ENCODE measurements around the gene THRA. TPM values are rescaled to one million over a fixed set of nuclear protein-coding genes. Genes with fewer than 3 reads are reported as not detected.

Gene THRA
- total and polyA plus RNA-seq, 9 of the 15 experiments (the other 6 are each of a cell fraction or from before 2014, with no cell fraction given), result 0.34 to 23.4 (median 12.7) TPM

DNA sequence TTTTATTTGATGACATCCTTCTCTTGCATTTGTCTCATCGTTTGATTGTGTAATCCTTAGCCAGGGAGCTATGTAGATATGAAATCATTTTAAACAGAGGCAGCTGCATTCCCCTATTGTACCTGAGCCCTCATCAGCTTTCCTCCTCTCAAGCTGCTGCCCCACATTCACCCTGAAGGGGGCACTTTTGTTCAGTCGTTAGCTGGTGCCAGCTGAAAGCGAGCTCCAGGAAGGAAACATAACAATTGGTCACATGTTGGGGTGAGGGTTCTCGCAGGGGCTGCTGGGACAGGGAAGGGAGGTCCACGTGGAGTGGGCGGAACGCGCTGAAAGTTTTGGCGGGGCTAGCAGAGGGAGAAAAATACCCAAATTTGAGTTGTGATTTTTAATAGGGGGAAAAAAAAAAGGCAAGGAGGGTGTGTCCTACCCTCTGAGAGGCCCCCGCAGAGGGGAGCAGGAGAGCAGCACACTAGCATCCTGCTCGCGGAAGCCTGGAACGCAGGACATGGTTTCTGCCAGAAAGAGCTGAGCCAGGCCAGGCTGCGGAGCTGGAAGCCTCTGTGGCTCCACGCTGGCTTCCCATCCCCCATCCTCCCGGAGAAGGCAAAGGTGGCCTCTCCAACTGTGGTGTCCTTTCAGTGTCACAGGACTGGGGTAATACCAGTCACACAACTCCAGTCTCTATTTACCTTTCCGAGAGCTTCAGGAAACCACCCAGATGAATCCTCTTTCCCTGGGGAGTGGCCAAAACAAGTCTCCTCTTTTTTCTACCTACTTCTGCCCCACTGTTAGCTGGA is 50.5 kb downstream of the THRA start (continued):
- TF ChIP-seq ADNP (tag; IDR thresholded peaks at IDR 0.05), result no peak
- TF ChIP-seq, protein P1, sequence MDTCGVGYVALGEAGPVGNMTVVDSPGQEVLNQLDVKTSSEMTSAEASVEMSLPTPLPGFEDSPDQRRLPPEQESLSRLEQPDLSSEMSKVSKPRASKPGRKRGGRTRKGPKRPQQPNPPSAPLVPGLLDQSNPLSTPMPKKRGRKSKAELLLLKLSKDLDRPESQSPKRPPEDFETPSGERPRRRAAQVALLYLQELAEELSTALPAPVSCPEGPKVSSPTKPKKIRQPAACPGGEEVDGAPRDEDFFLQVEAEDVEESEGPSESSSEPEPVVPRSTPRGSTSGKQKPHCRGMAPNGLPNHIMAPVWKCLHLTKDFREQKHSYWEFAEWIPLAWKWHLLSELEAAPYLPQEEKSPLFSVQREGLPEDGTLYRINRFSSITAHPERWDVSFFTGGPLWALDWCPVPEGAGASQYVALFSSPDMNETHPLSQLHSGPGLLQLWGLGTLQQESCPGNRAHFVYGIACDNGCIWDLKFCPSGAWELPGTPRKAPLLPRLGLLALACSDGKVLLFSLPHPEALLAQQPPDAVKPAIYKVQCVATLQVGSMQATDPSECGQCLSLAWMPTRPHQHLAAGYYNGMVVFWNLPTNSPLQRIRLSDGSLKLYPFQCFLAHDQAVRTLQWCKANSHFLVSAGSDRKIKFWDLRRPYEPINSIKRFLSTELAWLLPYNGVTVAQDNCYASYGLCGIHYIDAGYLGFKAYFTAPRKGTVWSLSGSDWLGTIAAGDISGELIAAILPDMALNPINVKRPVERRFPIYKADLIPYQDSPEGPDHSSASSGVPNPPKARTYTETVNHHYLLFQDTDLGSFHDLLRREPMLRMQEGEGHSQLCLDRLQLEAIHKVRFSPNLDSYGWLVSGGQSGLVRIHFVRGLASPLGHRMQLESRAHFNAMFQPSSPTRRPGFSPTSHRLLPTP (IDR thresholded peaks at IDR 0.05; ENCODE audit: borderline replicate concordance, extremely low read depth, insufficient read length), result no peak
- TF ChIP-seq HMGN3 (IDR thresholded peaks at IDR 0.05; ENCODE audit: borderline replicate concordance, extremely low read depth, insufficient read length, low read depth, low read length), result no peak
- TF ChIP-seq HSF4 (CRISPR knock-in tag; IDR thresholded peaks at IDR 0.05; ENCODE audit: borderline replicate concordance), result no peak
- TF ChIP-seq, protein P2, sequence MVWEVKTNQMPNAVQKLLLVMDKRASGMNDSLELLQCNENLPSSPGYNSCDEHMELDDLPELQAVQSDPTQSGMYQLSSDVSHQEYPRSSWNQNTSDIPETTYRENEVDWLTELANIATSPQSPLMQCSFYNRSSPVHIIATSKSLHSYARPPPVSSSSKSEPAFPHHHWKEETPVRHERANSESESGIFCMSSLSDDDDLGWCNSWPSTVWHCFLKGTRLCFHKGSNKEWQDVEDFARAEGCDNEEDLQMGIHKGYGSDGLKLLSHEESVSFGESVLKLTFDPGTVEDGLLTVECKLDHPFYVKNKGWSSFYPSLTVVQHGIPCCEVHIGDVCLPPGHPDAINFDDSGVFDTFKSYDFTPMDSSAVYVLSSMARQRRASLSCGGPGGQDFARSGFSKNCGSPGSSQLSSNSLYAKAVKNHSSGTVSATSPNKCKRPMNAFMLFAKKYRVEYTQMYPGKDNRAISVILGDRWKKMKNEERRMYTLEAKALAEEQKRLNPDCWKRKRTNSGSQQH (CRISPR knock-in tag; IDR thresholded peaks at IDR 0.05), result peak; percentile 60; the same call in 1 of the 2 replicates
- peak; percentile 61 for TF ChIP-seq SMAD4 (CRISPR knock-in tag; conservative IDR thresholded peaks at IDR 0.05)
- no peak for TF ChIP-seq SREBF1 (IDR thresholded peaks at IDR 0.05; ENCODE audit: borderline replicate concordance, low read depth, low read length)
- no peak for TF ChIP-seq MAFF (IDR thresholded peaks at IDR 0.05; ENCODE audit: low read length)
- TF ChIP-seq ZBTB17 (CRISPR knock-in tag; IDR thresholded peaks at IDR 0.05), result no peak
- TF ChIP-seq CBX2 (IDR thresholded peaks at IDR 0.05; ENCODE audit: insufficient read depth, low read length, poor library complexity, severe bottlenecking), result no peak
- no peak for TF ChIP-seq ZC3H8 (IDR thresholded peaks at IDR 0.05)
- no peak for TF ChIP-seq RBM14 (IDR thresholded peaks at IDR 0.05; ENCODE audit: borderline replicate concordance, insufficient read depth, low read depth, low read length)
- TF ChIP-seq PHB2 (IDR thresholded peaks at IDR 0.05; ENCODE audit: low read depth), result no peak
- no peak for TF ChIP-seq ETV6 (IDR thresholded peaks at IDR 0.05; ENCODE audit: borderline replicate concordance in 1 of 2, low read depth in 2 of 2, low read length in 1 of 2)
- TF ChIP-seq ETV6 (CRISPR knock-in tag; IDR thresholded peaks at IDR 0.05; ENCODE audit: borderline replicate concordance), result no peak
- no peak for TF ChIP-seq NFIX (CRISPR knock-in tag; IDR thresholded peaks at IDR 0.05; ENCODE audit: low read depth)
- TF ChIP-seq ZNF695 (CRISPR knock-in tag; IDR thresholded peaks at IDR 0.05), result no peak
- no peak for TF ChIP-seq BRF1 (IDR thresholded peaks at IDR 0.05; ENCODE audit: borderline replicate concordance, extremely low read depth, insufficient read length)
- TF ChIP-seq, protein P3, sequence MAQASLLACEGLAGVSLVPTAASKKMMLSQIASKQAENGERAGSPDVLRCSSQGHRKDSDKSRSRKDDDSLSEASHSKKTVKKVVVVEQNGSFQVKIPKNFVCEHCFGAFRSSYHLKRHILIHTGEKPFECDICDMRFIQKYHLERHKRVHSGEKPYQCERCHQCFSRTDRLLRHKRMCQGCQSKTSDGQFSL (CRISPR knock-in tag; IDR thresholded peaks at IDR 0.05), result no peak
- TF ChIP-seq, protein P3 (tag; IDR thresholded peaks at IDR 0.05), result no peak
- no peak for TF ChIP-seq HLTF (IDR thresholded peaks at IDR 0.05)
- no peak for TF ChIP-seq ZNF239 (CRISPR knock-in tag; IDR thresholded peaks at IDR 0.05)
- TF ChIP-seq RBBP5 (IDR thresholded peaks at IDR 0.05; ENCODE audit: borderline replicate concordance, insufficient read depth, low read length, poor library complexity, severe bottlenecking), result no peak
- no peak for TF ChIP-seq FOXP1 (CRISPR knock-in tag; IDR thresholded peaks at IDR 0.05)

All from K562 (cell line).